HG02623 (cell line): ENCODE results near the gene STAT3.
"Not testable (repeated sequence)": the region's sequence is repeated elsewhere in the genome, so short reads cannot be mapped to it uniquely, and the experiment has no call there.

ENCODE experiments used
- ATAC-seq: cut with Tn5 transposase; IDR thresholded peaks from one replicate; pipeline ENCODE4 v1.9.1; 2021; ENCODE audit warnings: moderate library complexity; ENCODE audit not compliant: unreplicated experiment

STAT3 gene

GRCh38 chr17:42388381-42389134 lies at the start of gene STAT3:
Gene STAT3, minus strand, starts transcription at chr17:42388442. Its CDS starts 39,926 bp downstream, at chr17:42348516.
- peak; percentile 89 for ATAC-seq

- ATAC-seq, result no peak
Measured at GRCh38 chr17:42436391-42436790, 48.1 kb upstream of the STAT3 start.

DNA sequence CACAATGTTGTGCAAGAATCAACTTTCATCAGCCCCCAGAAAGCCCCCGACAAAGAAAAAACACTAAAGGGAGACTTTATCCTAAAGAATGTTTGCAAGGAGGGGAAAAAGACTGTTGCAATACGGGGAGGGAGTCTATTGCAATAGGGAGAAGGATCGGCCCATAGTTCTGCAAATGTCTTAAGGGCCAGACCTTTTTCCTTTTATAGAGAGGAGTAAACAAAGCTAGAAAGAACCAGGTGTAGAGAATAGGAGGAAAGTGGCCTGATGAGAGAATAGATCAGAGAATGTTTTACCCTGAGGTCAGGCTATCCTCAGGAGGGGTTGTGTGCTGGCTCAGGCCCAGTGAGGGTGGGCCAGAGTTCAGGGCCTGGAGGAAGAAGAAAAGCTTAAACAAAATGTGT lies 43.5 kb upstream of the STAT3 start:
- ATAC-seq, result no peak

DNA sequence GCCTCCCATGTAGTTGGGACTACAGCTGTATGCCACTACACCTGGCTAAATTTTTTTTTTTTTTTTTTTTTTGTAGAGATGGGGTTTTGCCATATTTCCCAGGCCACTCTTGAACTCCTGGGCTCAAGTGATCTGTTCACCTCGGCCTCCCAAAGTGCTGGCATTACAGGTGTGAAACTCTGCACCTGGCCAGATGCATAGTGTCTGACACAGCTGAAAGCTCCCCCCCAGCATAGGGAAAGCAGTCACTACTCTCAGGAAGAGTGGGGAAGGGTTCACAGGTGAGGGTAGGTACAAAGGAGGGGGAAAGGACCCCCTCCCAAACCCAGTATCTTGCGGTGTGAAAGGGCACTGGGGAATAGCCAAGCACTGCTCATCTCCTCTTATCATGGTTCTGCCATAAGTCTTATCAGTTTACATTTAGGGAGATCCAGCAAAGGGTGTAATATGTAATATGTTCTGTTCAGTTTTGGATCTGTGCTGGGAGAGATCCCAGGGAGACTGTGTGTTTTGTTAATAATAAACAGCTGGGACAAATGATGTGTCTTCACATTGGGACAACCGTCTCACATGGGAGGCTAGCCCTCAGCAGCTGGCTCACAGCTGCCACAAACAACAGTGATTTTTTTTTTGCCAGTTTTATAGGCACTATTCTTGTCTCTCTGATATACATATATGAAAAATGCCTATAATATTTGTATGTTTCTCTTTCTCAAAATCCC lies 41.6 kb upstream of the STAT3 start:
- no peak for ATAC-seq

- ATAC-seq, result no peak
Measured at GRCh38 chr17:42428141-42428944, 40.1 kb upstream of the STAT3 start.

DNA sequence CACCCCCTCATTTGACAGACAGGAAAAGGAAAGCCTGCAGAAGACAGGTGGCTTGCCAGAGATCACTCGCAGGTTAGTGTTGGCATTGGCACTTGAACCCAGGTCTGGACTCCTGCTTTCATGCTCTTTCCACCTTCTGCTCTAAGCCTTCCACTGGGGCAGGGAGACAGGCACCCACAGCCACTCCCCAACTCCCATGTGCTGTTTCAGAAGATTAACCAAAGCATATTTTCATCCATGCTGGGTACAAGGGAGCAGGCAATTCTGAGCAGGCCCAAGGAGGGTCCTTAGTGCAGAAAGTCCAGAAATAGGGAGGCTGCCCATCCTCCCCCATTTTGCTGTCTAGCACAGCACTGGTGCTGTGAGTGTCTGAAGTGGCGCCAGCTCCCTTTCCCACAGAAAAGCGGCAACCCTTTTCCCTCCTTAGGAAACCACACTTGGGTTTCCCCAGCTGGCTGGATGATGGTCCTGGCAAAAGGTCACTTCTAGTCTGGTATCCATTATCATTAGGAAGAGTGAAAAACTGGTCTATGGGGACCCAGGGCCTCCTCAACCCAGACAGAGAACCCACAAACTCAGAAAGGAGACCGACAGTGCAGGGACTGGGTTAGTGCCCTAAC lies 36.9 kb upstream of the STAT3 start:
- no peak for ATAC-seq

DNA sequence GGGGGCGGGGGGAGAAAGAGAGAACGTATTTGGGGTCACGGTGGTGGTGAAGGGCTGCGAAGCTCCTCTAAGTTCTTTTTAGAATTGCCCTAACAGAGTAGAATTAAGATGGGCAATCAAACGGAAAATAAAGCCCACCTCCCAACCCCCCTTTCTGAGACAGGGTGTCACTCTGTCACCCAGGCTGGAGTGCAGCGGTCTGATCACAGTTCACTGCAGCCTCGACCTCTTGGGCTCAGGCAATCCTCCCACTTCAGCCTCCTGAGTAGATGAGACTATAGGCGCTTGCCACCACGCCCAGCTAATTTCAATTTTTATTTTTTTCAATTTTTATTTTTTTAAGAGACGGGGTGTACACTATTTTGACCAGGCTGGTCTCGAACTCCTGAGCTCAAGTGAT lies 35.5 kb upstream of the STAT3 start:
- no peak for ATAC-seq

DNA sequence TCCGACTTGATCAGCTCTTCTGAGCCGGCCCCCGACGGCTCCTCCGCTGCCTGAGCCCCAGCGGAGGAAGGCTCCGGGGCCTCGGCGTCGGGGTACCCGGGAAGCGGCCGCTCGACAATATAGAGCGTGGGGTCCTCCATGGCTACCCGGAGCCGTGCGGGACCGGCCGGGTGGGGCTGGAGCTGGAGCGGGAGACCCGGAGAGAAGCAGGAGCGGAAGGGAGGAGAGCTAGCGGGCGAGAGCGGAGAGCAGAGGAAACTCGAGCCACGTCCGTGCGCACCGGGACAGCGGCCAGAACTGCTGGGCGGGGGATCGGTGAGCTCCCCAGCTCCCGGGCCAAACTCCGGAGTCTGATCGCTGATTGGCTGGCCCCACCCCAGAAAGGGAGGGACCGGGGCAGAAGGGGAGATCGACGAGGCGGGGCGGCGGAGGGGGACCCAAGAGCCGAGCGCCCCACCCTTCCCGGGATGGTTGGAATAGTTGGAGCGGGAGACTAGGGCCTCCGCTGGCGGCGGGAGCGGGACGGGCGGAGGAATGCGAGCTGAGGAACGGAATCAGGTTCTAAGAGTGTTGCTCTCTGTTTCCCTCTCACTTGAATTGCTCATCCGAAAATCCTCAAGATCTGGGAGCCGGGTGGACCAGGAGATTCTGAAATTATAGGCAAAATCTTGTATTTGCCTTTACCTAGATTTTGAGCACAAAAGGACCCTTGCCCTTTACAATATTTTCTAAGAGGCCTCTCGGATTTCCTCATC lies 34.9 kb upstream of the STAT3 start, which contains the start of gene CAVIN1:
CAVIN1 (minus strand) TSS at position 299 of the 755 bp plus-strand sequence; CDS start at position 140, 159 bp downstream.
- ATAC-seq, result no peak

GRCh38 chr17:42422412-42422957 lies 34.2 kb upstream of the STAT3 start:
- ATAC-seq, result no peak

DNA sequence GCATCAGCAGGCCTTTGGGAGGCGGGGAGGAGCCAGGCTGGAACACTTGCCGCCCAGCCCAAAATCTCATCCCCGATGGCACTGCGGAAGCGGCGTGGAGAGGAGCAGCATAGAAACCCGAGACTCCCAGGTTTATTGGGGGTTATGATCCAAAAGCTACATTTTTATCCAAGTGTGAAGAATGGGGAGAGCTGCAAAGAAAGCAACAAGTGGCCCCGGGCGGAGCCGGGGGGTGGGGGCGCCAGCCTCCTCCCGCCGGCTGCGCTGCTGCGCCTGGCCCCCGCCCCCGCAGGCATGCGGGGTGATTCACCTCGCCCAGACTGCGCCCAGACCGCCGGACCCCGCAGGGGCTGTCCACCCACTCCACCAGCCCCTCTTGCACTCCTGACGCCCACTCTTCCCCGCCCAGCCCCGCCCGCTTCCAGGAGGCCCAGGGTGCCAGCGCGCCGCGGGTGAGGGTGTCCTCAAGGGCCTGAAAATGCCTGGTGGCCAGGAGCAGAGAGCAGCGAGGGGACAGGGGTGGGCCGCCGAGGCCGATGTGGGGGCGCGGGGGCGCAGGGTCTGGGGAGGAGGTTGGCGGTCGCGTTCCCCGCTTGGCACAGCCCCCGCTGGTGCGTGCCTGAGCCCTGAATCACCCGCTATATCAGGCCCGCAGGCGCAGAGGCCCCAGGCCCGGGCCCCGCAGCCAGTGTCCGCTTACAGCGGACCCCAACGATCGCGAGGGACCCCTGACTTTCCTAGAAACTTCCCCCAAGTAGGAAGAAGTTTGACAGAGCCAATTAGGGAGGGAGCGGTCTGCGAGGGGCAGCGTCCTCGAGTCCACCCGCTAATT lies 33.5 kb upstream of the STAT3 start:
- no peak for ATAC-seq

DNA sequence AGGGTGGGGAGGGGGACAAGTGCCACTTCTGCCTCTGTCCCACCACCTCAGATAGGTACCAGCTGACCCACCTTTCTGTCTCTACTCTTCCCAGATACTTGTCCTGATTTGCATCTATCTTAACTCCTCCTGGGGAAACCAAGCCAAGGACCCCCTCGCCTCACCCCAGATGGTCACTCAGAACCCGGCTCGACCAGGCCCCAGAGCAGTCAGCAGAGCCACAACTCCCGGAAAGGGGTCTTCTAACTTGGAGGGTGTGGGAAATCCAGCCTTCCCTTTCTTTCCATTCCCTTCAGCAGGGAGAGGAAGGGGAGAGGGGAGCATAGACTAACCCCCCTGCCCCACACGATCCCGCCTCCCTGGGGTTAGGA lies 32.9 kb upstream of the STAT3 start:
- no peak for ATAC-seq

DNA sequence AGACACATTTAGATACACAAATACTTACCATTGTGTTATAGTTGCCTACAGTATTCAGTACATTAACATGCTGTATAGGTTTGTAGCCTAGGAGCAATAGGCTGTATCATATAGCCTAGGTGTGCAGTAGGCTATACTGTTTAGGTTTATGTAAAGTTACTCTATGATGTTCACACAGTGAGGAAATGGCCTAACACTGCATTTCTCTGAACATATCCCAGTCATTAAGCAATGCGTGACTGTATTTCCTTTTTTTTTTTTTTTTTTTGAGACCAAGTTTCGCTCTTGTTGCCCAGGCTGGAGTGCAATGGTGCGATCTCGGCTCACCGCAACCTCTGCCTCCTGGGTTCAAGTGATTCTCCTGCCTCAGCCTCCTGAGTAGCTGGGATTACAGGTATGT lies 29.7 kb upstream of the STAT3 start:
- ATAC-seq, result not testable (repeated sequence)

- ATAC-seq, result no peak
Measured at GRCh38 chr17:42414704-42415409, 26.6 kb upstream of the STAT3 start.

DNA sequence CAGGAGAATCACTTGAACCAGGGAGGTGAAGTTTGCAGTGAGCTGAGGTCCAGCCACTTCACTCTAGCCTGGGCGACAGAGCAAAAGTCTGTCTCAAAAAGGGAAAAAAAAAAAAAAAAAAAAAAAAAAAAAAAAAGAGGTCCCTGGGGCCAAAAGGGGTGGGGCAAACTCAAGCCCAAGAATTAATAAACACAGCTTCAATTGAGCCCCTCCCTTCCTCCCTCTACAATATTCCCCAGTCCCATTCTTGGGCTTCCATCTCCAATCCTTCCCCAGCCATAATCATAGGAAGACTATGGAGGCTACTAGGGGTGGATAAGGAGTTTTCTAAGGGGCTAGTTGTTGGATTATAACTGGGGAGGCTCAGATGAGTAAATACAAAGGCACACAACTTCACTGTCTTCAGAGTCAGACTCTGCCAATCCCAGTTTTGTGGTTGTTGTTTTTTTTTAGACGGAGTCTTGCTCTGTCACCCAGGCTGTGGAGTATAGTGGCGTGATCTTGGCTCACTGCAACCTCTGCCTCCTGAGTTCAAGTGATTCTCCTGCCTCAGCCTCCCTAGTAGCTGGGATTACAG lies 25.3 kb upstream of the STAT3 start:
- no peak for ATAC-seq

GRCh38 chr17:42411905-42412679 lies 23.9 kb upstream of the STAT3 start:
- no peak for ATAC-seq

GRCh38 chr17:42411361-42411760 lies 23.1 kb upstream of the STAT3 start:
- no peak for ATAC-seq

- ATAC-seq, result no peak
Measured at GRCh38 chr17:42410319-42410685, 22.1 kb upstream of the STAT3 start.
